HG03175 (cell line): ENCODE measurements around the gene WDFY4.

ENCODE experiments used
- ATAC-seq: cut with Tn5 transposase; IDR thresholded peaks from one replicate; pipeline ENCODE4 v1.9.1; 2021; ENCODE audit warnings: mild to moderate bottlenecking, moderate library complexity; ENCODE audit not compliant: unreplicated experiment

The WDFY4 gene

GRCh38 chr10:48842231-48842630 lies 157.6 kb downstream of the WDFY4 start:
- ATAC-seq, result no peak

GRCh38 chr10:48843198-48843597 lies 158.5 kb downstream of the WDFY4 start:
- no peak for ATAC-seq

DNA sequence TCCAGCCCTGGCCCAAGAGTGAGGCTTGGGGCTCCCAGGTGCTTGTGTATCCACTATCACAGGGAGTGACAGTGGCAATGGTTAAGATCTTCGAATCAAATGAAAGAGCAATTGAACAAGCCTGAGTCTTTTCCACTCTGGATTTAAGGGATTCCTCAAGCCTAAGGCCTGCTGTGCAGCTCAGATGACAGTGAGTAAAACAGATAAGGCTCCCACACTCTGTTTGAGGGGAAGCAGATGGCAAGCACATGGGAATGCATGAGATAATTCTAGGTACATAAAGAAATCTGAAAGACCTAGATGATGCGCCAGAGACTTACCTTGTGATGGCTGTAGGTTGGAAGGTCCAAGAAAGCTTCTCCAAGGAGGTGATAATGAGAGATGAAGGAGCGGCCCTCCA lies 159.9 kb downstream of the WDFY4 start:
- no peak for ATAC-seq

DNA sequence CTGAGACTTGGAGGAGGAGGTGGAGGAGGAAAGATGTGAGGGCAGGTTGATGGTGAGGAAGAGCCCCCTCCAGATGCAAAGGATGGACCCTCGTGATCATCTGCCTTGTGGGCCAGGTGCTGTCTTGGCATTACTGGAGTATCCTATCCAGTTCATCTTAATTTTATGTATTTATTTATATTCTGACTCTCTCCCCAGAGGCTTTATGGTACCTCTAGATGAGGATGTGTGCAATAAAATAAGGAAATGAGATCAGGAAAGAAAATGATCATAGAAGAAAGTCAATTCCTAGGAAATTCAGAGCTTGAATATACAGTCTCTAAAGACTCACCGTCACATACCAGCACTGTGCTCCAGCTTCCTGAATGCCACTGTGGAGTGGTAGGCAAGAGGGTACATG lies 160.8 kb downstream of the WDFY4 start:
- no peak for ATAC-seq

DNA sequence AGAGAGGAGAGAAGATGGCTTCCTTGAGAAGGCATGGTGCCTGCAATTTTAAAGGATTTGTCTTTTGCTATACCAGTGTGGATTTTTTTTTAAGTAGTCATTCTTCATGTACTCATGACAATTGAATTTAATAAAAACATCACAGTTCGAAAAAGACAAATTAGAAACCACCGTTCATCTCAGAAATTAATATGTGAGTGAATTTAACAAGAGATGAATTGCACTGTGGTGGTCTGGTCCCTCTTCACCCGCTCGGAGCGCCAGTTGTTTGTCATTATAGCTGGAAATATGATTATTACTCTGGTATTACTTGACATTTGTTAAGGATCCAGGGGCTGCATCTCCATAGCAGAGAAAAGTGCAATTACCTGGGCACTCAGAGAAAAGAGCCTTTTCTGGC lies 163.0 kb downstream of the WDFY4 start:
- ATAC-seq, result no peak

DNA sequence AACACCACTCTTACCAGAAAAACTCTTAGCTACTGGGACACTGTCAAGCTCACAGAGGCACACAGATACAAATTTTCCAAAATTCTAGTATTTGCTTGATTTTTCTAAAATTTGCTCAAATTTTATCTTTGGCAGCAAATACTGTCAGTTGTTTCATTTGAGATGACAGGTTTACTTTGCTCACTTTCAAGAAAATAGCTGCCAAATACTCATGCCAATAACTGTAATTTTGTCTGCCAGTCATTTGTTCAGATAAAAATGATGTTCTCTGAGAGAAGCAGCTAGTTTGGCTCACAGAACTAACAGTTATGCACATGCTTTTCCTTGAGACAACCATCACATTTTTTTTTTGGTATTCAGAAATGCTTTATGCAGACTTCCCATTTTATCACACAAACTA lies 172.2 kb downstream of the WDFY4 start:
- no peak for ATAC-seq

- no peak for ATAC-seq
These were observed 187.6 kb downstream of the WDFY4 start for GRCh38 chr10:48872234-48872633.

GRCh38 chr10:48878091-48878490 lies 193.4 kb downstream of the WDFY4 start:
- ATAC-seq, result no peak

DNA sequence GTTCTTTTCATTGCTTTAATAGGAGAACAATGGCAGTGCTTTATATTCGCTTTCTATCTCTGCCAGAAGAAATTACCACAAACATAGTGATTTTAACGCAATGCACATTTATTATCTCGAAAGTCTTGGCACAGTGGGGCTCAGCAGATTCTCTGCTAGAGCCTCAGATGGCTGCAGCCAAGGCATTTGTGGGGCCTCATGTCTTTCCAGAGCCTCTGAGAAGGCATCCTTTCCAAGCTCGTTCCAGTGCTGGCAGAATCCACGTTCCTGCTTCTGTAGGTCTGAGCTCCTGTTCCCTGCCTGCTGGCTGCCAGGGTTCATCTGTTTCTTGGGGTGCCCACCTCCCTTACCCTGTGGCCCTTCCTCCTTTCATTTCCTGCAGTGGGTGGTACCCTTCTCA lies 194.8 kb downstream of the WDFY4 start:
- ATAC-seq, result no peak

GRCh38 chr10:48880016-48880705 lies 195.5 kb downstream of the WDFY4 start:
- no peak for ATAC-seq

DNA sequence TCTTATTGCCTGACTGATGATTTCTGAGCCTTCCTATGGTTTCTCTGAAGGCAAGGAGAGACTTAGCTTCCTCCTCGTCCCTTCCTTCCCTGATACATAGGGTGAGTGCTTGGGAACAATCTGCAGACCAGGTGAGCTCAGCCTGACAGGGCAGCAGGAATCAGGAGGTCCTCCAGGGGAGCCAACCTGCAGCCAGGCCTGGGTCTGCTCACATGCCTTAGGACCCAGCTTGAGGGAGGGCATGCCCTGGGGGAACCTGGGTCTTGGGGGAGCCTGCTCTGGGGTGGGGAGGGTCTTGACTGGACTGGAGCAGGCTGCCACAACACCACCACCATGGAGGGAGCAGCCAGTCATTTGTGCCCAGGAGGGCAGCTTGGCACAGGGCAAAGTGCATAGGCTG lies 197.3 kb downstream of the WDFY4 start:
- ATAC-seq, result no peak

DNA sequence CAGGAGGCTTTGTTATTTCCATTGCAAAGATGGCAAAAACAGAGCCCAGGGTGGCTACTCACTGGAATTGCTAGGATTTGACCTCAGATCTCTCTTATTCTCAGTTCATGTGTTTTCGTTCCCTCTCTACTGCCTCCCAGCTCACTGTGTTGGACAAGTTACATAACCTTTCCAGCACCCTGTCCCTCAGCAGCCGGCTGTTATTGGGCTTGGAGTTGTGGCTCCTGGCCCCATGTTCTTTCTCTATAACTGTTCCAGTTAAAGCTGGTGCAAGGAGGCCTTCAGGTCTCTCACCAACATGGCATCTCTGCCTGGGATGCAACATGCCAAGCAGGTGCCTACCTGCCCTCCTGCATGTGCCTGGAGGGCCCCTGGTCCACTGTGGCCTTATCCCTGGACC lies 198.2 kb downstream of the WDFY4 start:
- no peak for ATAC-seq

- no peak for ATAC-seq
These were observed 199.0 kb downstream of the WDFY4 start for GRCh38 chr10:48883701-48884100.

DNA sequence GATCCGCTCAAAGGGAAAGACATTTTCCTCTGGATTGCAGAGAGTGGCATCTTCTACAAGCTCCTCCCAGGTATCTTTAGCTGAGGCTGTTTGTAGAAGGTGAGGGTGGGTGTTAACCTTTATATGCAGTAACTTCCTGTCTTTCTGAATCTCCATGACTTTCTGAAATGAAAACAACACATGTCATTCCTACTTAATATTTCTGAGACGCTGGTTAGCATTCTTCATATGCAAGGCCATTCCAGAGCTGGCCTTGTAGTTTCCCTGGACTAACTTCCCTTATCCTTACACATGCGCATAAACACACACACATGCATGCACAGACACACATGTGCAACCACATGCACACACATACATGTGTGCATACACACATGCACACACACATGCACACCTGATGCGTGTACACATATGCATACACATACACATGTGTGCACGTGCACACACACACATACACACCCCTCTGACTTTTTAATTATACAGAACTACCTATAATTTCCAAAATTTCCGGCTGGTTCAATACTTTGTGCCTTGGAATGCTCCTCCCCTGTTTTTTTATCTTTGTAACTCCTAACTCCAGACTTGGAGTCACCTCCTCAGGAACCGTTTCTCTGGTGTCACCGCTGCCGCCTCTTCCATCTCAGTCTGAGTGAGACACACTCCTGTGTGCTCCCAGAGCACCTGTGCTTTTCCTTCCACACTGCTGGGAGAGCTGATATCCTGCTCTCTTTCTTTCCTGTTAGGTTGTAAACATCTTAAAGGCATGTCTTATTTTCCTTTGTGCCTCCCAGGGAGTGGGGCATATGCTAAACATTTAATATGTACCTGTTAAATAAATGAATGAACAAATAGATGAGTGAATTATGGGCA lies 199.7 kb downstream of the WDFY4 start:
- ATAC-seq, result no peak

GRCh38 chr10:48885376-48885775 lies 200.7 kb downstream of the WDFY4 start:
- ATAC-seq, result no peak

DNA sequence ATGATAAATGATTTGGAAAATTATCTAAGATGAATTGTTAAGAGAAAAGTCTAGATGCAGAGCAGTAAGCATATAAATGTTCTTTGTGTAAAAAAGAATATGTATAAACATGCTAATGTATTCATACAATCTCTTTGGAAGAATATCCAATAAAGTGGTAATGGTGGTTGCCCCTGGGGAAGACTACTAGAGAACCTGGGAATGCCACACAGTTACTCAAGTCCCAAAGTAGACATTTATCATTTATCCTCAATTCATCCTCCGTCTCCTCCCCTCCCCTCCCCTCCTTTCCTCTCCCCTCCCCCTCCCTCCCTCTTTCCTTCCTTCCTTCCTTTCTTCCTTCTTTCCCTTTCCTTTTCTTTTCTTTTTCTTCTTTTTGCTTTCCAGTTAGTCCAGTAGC lies 203.3 kb downstream of the WDFY4 start:
- ATAC-seq, result no peak

GRCh38 chr10:48890888-48891850 lies 206.5 kb downstream of the WDFY4 start:
- ATAC-seq, result no peak

- ATAC-seq, result no peak
These were observed 210.5 kb downstream of the WDFY4 start for GRCh38 chr10:48894911-48895802.

GRCh38 chr10:48895803-48896195 lies 211.1 kb downstream of the WDFY4 start:
- no peak for ATAC-seq

DNA sequence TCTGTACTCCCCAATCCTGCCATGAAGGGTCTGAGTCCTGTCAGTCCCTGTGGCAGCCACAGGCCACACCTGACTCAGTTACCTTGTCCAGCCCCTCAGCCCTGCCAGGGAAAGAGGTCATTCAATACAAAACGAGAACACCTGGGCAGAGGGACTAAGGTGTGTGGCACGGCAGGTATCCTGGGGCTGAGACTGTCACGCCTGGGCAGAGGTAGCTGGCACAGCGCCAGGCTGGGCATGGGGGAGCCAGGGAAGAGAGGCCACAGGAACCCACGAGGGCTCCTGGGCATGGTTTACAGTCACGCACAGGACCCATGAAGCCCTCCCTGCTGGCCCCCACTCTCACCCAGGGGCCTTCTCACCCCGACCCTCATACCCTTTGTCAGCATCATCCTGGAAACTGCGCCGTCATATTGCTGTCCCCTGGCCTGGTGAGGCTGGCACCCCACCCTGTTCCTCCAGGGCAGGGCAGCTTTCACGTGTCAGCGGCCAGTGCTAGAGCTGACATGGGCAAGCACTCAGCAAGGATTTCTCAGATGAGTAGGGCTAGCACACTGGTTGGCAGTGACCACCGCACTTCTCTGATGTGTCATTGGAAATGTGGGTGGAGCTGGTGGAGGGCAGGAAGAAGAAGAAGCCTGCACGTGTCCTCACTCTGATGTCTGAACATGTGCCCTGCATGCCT lies 212.2 kb downstream of the WDFY4 start:
- no peak for ATAC-seq
